ENCODE data around the gene CUTA. TPM values are rescaled to one million over a fixed set of nuclear protein-coding genes. Genes with fewer than 3 reads are reported as not detected.

CUTA gene
- total and polyA plus RNA-seq, 2 of the 13 experiments (the other 11 are each of a cell fraction or from before 2014, with no cell fraction given), result 170 to 180 TPM

GRCh38 chr6:33410050-33410710, 7.7 kb downstream of the CUTA start (continued):
- TF ChIP-seq, protein P1, sequence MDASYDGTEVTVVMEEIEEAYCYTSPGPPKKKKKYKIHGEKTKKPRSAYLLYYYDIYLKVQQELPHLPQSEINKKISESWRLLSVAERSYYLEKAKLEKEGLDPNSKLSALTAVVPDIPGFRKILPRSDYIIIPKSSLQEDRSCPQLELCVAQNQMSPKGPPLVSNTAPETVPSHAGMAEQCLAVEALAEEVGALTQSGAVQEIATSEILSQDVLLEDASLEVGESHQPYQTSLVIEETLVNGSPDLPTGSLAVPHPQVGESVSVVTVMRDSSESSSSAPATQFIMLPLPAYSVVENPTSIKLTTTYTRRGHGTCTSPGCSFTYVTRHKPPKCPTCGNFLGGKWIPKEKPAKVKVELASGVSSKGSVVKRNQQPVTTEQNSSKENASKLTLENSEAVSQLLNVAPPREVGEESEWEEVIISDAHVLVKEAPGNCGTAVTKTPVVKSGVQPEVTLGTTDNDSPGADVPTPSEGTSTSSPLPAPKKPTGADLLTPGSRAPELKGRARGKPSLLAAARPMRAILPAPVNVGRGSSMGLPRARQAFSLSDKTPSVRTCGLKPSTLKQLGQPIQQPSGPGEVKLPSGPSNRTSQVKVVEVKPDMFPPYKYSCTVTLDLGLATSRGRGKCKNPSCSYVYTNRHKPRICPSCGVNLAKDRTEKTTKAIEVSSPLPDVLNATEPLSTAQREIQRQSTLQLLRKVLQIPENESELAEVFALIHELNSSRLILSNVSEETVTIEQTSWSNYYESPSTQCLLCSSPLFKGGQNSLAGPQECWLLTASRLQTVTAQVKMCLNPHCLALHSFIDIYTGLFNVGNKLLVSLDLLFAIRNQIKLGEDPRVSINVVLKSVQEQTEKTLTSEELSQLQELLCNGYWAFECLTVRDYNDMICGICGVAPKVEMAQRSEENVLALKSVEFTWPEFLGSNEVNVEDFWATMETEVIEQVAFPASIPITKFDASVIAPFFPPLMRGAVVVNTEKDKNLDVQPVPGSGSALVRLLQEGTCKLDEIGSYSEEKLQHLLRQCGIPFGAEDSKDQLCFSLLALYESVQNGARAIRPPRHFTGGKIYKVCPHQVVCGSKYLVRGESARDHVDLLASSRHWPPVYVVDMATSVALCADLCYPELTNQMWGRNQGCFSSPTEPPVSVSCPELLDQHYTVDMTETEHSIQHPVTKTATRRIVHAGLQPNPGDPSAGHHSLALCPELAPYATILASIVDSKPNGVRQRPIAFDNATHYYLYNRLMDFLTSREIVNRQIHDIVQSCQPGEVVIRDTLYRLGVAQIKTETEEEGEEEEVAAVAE (CRISPR knock-in tag; IDR thresholded peaks at IDR 0.05; ENCODE audit: borderline replicate concordance), result peak; percentile 81; the same call in 1 of the 2 replicates
- TF ChIP-seq HMG20A (CRISPR knock-in tag; IDR thresholded peaks at IDR 0.05; ENCODE audit: borderline replicate concordance), result no peak
- TF ChIP-seq TAF15 (IDR thresholded peaks at IDR 0.05; ENCODE audit: low read depth, low read length, poor library complexity, severe bottlenecking), result peak; percentile 81
- peak; percentile 92 for TF ChIP-seq CREB1 (IDR thresholded peaks at IDR 0.05)
- peak; percentile 87 for TF ChIP-seq CREB1 (CRISPR knock-in tag; IDR thresholded peaks at IDR 0.05)
- TF ChIP-seq ZHX2 (IDR thresholded peaks at IDR 0.05; ENCODE audit: low read depth), result peak; percentile 50; the same call in 1 of the 2 replicates
- TF ChIP-seq ZHX2 (CRISPR knock-in tag; IDR thresholded peaks at IDR 0.05; ENCODE audit: borderline replicate concordance), result no peak
- no peak for TF ChIP-seq GABPA (IDR thresholded peaks at IDR 0.05; ENCODE audit: low read depth, low read length)
- TF ChIP-seq GABPA (CRISPR knock-in tag; IDR thresholded peaks at IDR 0.05; ENCODE audit: low read depth), result peak; percentile 75; the same call in 1 of the 2 replicates
- TF ChIP-seq, protein P2, sequence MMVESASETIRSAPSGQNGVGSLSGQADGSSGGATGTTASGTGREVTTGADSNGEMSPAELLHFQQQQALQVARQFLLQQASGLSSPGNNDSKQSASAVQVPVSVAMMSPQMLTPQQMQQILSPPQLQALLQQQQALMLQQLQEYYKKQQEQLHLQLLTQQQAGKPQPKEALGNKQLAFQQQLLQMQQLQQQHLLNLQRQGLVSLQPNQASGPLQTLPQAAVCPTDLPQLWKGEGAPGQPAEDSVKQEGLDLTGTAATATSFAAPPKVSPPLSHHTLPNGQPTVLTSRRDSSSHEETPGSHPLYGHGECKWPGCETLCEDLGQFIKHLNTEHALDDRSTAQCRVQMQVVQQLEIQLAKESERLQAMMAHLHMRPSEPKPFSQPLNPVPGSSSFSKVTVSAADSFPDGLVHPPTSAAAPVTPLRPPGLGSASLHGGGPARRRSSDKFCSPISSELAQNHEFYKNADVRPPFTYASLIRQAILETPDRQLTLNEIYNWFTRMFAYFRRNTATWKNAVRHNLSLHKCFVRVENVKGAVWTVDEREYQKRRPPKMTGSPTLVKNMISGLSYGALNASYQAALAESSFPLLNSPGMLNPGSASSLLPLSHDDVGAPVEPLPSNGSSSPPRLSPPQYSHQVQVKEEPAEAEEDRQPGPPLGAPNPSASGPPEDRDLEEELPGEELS (CRISPR knock-in tag; IDR thresholded peaks at IDR 0.05), result peak; percentile 64
- no peak for TF ChIP-seq KAT2B (IDR thresholded peaks at IDR 0.05; ENCODE audit: borderline replicate concordance, low read depth, low read length)
- peak; percentile 90; the same call in 1 of the 2 replicates for TF ChIP-seq ZNF431 (CRISPR knock-in tag; IDR thresholded peaks at IDR 0.05; ENCODE audit: borderline replicate concordance, low read depth)

All from HepG2 (cell line).